Loucy (cell line): ENCODE measurements around the gene MXD3.

ENCODE experiments used
- H2AFZ ChIP-seq: fragments of 200-600 bp; sonication (generic); 2 replicates; pipeline ENCODE4 v1.6.0; 2016; ENCODE audit warnings: antibody characterized with exemption, mild to moderate bottlenecking, low read length, moderate library complexity
- H3F3A ChIP-seq: fragments of 200-600 bp; 2 replicates; pipeline ENCODE4 v1.6.0; 2016; ENCODE audit warnings: antibody characterized with exemption, low read depth, mild to moderate bottlenecking
- H3K27me3 ChIP-seq: fragments of 200-600 bp; sonication (generic); 2 replicates; pipeline ENCODE4 v1.6.1; 2014; ENCODE audit warnings: low read length, mild to moderate bottlenecking; ENCODE audit not compliant: insufficient read depth, poor library complexity, severe bottlenecking
- H3K36me3 ChIP-seq: fragments of 200-600 bp; sonication (generic); 2 replicates; pipeline ENCODE4 v1.6.1; 2016; ENCODE audit warnings: low read length; ENCODE audit not compliant: insufficient read depth
- H3K4me1 ChIP-seq: fragments of 200-600 bp; sonication (generic); 2 replicates; pipeline ENCODE4 v1.5.1; 2014; ENCODE audit warnings: low read length, mild to moderate bottlenecking; ENCODE audit not compliant: insufficient read depth, poor library complexity, severe bottlenecking
- H3K4me2 ChIP-seq: fragments of 200-600 bp; sonication (generic); 2 replicates; pipeline ENCODE4 v1.6.0; 2014; ENCODE audit warnings: antibody characterized with exemption, low read length, low read depth, mild to moderate bottlenecking; ENCODE audit not compliant: poor library complexity, severe bottlenecking
- H3K4me3 ChIP-seq: fragments of 200-600 bp; sonication (generic); 2 replicates; pipeline ENCODE4 v1.5.1; 2014; ENCODE audit warnings: low read length, mild to moderate bottlenecking, mixed read lengths; ENCODE audit not compliant: poor library complexity, severe bottlenecking
- H3K79me2 ChIP-seq: fragments of 200-600 bp; sonication (generic); 2 replicates; pipeline ENCODE4 v1.6.1; 2014; ENCODE audit warnings: low read length; ENCODE audit not compliant: insufficient read depth
- H3K9ac ChIP-seq: fragments of 200-600 bp; sonication (generic); 2 replicates; pipeline ENCODE4 v1.6.0; 2014; ENCODE audit warnings: mild to moderate bottlenecking, low read depth, low read length, moderate library complexity; ENCODE audit not compliant: poor library complexity, severe bottlenecking
- H3K9me2 ChIP-seq: fragments of 200-600 bp; sonication (generic); replicated peaks from 2 replicates; pipeline ENCODE4 v1.6.1; 2016; ENCODE audit warnings: low read depth, low read length, mixed read lengths
- H3K9me3 ChIP-seq: fragments of 200-600 bp; sonication (generic); 2 replicates; pipeline ENCODE4 v1.6.1; 2014; ENCODE audit warnings: mild to moderate bottlenecking, antibody characterized with exemption, low read length, low read depth; ENCODE audit not compliant: insufficient read depth
- H4K20me1 ChIP-seq: fragments of 200-600 bp; sonication (generic); 2 replicates; pipeline ENCODE4 v1.6.0; 2014; ENCODE audit warnings: antibody characterized with exemption, low read length, mild to moderate bottlenecking; ENCODE audit not compliant: insufficient read depth, poor library complexity, severe bottlenecking
- CTCF ChIP-seq: fragments of 200-600 bp; sonication (generic); conservative IDR thresholded peaks from 2 replicates; pipeline ENCODE4 v1.5.1; 2014; ENCODE audit warnings: mild to moderate bottlenecking, antibody characterized with exemption, low read length
- EZH2phosphoT487 ChIP-seq: fragments of 200-600 bp; IDR thresholded peaks from 2 replicates; pipeline ENCODE4 v1.6.1; 2018; ENCODE audit warnings: antibody characterized with exemption, mild to moderate bottlenecking, moderate library complexity, borderline replicate concordance

MXD3 gene

GRCh38 chr5:177271113-177271512 is 40.6 kb downstream of the MXD3 start:
- Histone ChIP-seq H3K9me3 (no peaks in the 10 kb centered on the region), H3K4me3 (no peak overlapping the region), H3K4me1 (no peaks in the 10 kb centered on the region), H3K4me2 (no peak overlapping the region), H3K9ac (no peak overlapping the region), H3K27me3 (no peaks in the 10 kb centered on the region), H3K9me2 (no peaks in the 10 kb centered on the region), H4K20me1 (no peaks in the 10 kb centered on the region), H3F3A (no peaks in the 10 kb centered on the region), H3K79me2 (no peaks in the 10 kb centered on the region), H3K36me3 (peaks cover 39% of the 10 kb centered on the region; the same call in 1 of the 2 replicates), H2AFZ (no peak overlapping the region)
- TF ChIP-seq CTCF (no peak), EZH2phosphoT487 (no peak)

GRCh38 chr5:177270653-177271052 is 41.0 kb downstream of the MXD3 start:
- H3K36me3 ChIP-seq, result peaks cover 35% of the 10 kb centered on the region; the same call in 1 of the 2 replicates
- no peaks in the 10 kb centered on the region for H3K9me2 ChIP-seq
- H3K27me3 ChIP-seq, result no peaks in the 10 kb centered on the region
- no peak overlapping the region for H3K4me2 ChIP-seq
- no peak for TF ChIP-seq EZH2phosphoT487
- TF ChIP-seq CTCF, result no peak
- H3F3A ChIP-seq, result no peaks in the 10 kb centered on the region
- no peaks in the 10 kb centered on the region for H3K4me1 ChIP-seq
- H3K9me3 ChIP-seq, result no peaks in the 10 kb centered on the region
- no peaks in the 10 kb centered on the region for H3K79me2 ChIP-seq
- H4K20me1 ChIP-seq, result no peaks in the 10 kb centered on the region
- H3K9ac ChIP-seq, result no peak overlapping the region
- H2AFZ ChIP-seq, result no peak overlapping the region
- no peak overlapping the region for H3K4me3 ChIP-seq

- Histone ChIP-seq H3K36me3 (peaks cover 34% of the 10 kb centered on the region; the same call in 1 of the 2 replicates), H3K9ac (no peak overlapping the region), H3K9me2 (no peaks in the 10 kb centered on the region)
Measured at GRCh38 chr5:177269976-177270375, 41.7 kb downstream of the MXD3 start.

More at GRCh38 chr5:177269976-177270375, 41.7 kb downstream of the MXD3 start:
- no peak overlapping the region for H3K4me2 ChIP-seq
- no peaks in the 10 kb centered on the region for H3K9me3 ChIP-seq
- H3K4me1 ChIP-seq, result no peaks in the 10 kb centered on the region
- H3K79me2 ChIP-seq, result no peaks in the 10 kb centered on the region
- H3K4me3 ChIP-seq, result no peak overlapping the region
- H4K20me1 ChIP-seq, result no peaks in the 10 kb centered on the region
- TF ChIP-seq CTCF (no peak), EZH2phosphoT487 (no peak)
- H3K27me3 ChIP-seq, result no peaks in the 10 kb centered on the region
- no peaks in the 10 kb centered on the region for H3F3A ChIP-seq
- no peak overlapping the region for H2AFZ ChIP-seq
